ENCODE results near the gene C2CD4B. TPM values are rescaled to one million over a fixed set of nuclear protein-coding genes. Genes with fewer than 3 reads are reported as not detected.

Gene C2CD4B
- total RNA-seq, 1 experiment from 2014 or later, result 0.50 TPM

DNA sequence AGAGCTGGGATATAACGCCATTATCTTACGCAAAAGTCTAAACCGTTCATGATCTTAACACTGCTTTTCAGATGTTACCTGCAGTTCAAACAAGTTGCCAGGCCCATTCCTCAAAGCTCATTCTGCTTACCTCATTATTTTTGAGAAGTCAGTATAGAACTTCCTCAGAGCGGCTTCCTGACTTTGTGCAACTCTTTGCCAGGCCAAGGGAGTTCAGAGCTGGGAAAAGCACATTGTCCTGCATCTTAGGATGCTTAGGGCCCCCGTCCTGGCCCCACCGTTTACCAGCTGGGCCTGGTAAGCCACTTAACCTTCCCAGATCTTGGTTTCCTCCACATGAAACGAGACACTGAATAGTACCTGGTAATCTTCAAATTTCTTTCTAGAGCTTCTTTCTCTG lies 6.8 kb upstream of the C2CD4B start:
- Histone ChIP-seq H3K4me1 (no peaks in the 10 kb centered on the region), H3K36me3 (ENCODE audit: control insufficient read depth, insufficient read depth, low read length) (no peaks in the 10 kb centered on the region), H3K27me3 (replicated peaks; ENCODE audit: control insufficient read depth, insufficient read depth, low read length) (no peaks in the 10 kb centered on the region), H3K9me3 (no peaks in the 10 kb centered on the region), H3K4me3 (ENCODE audit: low read depth, low read length) (no peak overlapping the region)
- H3K9me3 Mint-ChIP-seq (ENCODE audit: unreplicated experiment), result no peaks in the 10 kb centered on the region
- no peak overlapping the region for H3K27ac Mint-ChIP-seq (ENCODE audit: unreplicated experiment)
- H3K27me3 Mint-ChIP-seq (ENCODE audit: insufficient read depth, unreplicated experiment), result peaks cover 5% of the 10 kb centered on the region
- TF ChIP-seq, protein P1, sequence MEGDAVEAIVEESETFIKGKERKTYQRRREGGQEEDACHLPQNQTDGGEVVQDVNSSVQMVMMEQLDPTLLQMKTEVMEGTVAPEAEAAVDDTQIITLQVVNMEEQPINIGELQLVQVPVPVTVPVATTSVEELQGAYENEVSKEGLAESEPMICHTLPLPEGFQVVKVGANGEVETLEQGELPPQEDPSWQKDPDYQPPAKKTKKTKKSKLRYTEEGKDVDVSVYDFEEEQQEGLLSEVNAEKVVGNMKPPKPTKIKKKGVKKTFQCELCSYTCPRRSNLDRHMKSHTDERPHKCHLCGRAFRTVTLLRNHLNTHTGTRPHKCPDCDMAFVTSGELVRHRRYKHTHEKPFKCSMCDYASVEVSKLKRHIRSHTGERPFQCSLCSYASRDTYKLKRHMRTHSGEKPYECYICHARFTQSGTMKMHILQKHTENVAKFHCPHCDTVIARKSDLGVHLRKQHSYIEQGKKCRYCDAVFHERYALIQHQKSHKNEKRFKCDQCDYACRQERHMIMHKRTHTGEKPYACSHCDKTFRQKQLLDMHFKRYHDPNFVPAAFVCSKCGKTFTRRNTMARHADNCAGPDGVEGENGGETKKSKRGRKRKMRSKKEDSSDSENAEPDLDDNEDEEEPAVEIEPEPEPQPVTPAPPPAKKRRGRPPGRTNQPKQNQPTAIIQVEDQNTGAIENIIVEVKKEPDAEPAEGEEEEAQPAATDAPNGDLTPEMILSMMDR (IDR thresholded peaks at IDR 0.05; ENCODE audit: insufficient read depth in 1 of 2, low read depth in 1 of 2, low read length in 1 of 2, severe bottlenecking in 1 of 2, unreplicated experiment in 1 of 2), result no peak
- H3K36me3 Mint-ChIP-seq (ENCODE audit: insufficient read depth, unreplicated experiment), result no peaks in the 10 kb centered on the region
- no peak overlapping the region for H3K4me3 Mint-ChIP-seq (ENCODE audit: unreplicated experiment)
- CTCF ChIA-PET, result interaction anchor here (0.5 kb wide), 1 partner anchor 10 kb away, joined by 3 read pairs; no protein-coding TSS in a partner anchor
- H3K4me1 Mint-ChIP-seq (ENCODE audit: low read depth, unreplicated experiment), result no peaks in the 10 kb centered on the region
- no peak for DNase-seq
- intact Hi-C loops (cut with micrococcal nuclease; ENCODE audit: unreplicated experiment), result loop anchor here (5.0 kb wide), 1 partner anchor 80 kb away; no protein-coding TSS in a partner anchor
- POLR2A ChIA-PET, result no interaction called here
- no TSS peak for BruUV-seq (replicated peaks)

DNA sequence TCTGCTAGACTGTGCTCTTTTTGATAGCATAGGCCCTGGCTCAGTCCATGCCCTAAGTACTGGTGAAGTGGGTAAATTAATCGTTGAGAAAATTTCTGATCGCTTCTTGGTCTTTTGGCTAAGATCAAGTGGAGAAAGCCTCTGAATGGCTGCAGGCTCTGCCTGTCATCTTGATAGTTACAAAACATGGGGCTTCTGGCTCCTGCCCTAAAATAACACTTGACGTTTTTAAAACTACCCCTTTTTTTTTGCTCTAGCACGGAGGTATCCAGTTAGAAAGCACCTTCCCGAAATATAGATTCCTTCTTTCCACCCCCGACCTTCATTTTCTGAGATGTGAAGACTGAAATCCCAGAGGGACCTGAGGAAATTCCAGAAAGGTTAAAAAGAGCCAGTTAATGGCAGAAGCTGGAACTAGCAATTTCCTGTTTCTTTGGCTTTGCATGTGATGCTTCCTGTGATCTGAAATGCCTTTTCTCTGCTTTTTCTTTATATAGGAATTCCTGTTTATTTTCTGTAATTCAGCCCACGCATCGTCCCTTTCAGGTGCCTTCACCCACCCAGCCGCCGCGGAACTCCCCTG lies 799 bp upstream of the C2CD4B start:
- H3K9me3 Mint-ChIP-seq (ENCODE audit: unreplicated experiment), result no peaks in the 10 kb centered on the region
- intact Hi-C loops (cut with micrococcal nuclease; ENCODE audit: unreplicated experiment), result no loop called here
- H3K27ac Mint-ChIP-seq (ENCODE audit: unreplicated experiment), result no peak overlapping the region
- no TSS peak for BruUV-seq (replicated peaks)
- peaks cover 10% of the 10 kb centered on the region for H3K4me1 Mint-ChIP-seq (ENCODE audit: low read depth, unreplicated experiment)
- peak overlapping the region; percentile 83 for H3K4me3 Mint-ChIP-seq (ENCODE audit: unreplicated experiment)
- POLR2A ChIA-PET, result interaction anchor here (0.7 to 1.2 kb wide), 2 partner anchors 11 to 23 kb away, joined by 3 read pairs; no protein-coding TSS in a partner anchor
- TF ChIP-seq, protein P1 (IDR thresholded peaks at IDR 0.05; ENCODE audit: insufficient read depth in 1 of 2, low read depth in 1 of 2, low read length in 1 of 2, severe bottlenecking in 1 of 2, unreplicated experiment in 1 of 2), result no peak
- H3K36me3 Mint-ChIP-seq (ENCODE audit: insufficient read depth, unreplicated experiment), result peaks cover 11% of the 10 kb centered on the region
- no peak overlapping the region for H3K4me3 ChIP-seq (ENCODE audit: low read depth, low read length)
- peaks cover 29% of the 10 kb centered on the region for H3K27me3 Mint-ChIP-seq (ENCODE audit: insufficient read depth, unreplicated experiment)
- H3K27me3 ChIP-seq (replicated peaks; ENCODE audit: control insufficient read depth, insufficient read depth, low read length), result no peaks in the 10 kb centered on the region; the same call in 1 of the 2 replicates
- H3K36me3 ChIP-seq (ENCODE audit: control insufficient read depth, insufficient read depth, low read length), result no peaks in the 10 kb centered on the region
- no peaks in the 10 kb centered on the region for H3K9me3 ChIP-seq
- CTCF ChIA-PET, result interaction anchor here (1.2 to 1.4 kb wide), 2 partner anchors 43 to 88 kb away, joined by 4 to 10 read pairs; no protein-coding TSS in a partner anchor
- no peak for DNase-seq
- no peaks in the 10 kb centered on the region for H3K4me1 ChIP-seq

GRCh38 chr15:62164396-62165103 lies 535 bp downstream of the C2CD4B start:
- POLR2A ChIA-PET, result interaction anchor here (0.6 to 1.2 kb wide), 3 partner anchors 8 to 45 kb away, joined by 3 read pairs; no protein-coding TSS in a partner anchor
- TSS peak; percentile 78 for BruUV-seq (replicated peaks)

More at GRCh38 chr15:62164396-62165103, 535 bp downstream of the C2CD4B start:
- Mint-ChIP-seq H3K4me3 (ENCODE audit: unreplicated experiment) (peak overlapping the region; percentile 83), H3K27ac (ENCODE audit: unreplicated experiment) (no peak overlapping the region), H3K36me3 (ENCODE audit: insufficient read depth, unreplicated experiment) (peaks cover 11% of the 10 kb centered on the region), H3K4me1 (ENCODE audit: low read depth, unreplicated experiment) (peaks cover 10% of the 10 kb centered on the region), H3K27me3 (ENCODE audit: insufficient read depth, unreplicated experiment) (peaks cover 36% of the 10 kb centered on the region), H3K9me3 (ENCODE audit: unreplicated experiment) (no peaks in the 10 kb centered on the region)
- Histone ChIP-seq H3K9me3 (no peaks in the 10 kb centered on the region), H3K4me1 (no peaks in the 10 kb centered on the region), H3K4me3 (ENCODE audit: low read depth, low read length) (peak overlapping the region; percentile 36), H3K27me3 (replicated peaks; ENCODE audit: control insufficient read depth, insufficient read depth, low read length) (no peaks in the 10 kb centered on the region; the same call in 1 of the 2 replicates), H3K36me3 (ENCODE audit: control insufficient read depth, insufficient read depth, low read length) (no peaks in the 10 kb centered on the region)
- CTCF ChIA-PET, result interaction anchor here (0.7 to 1.4 kb wide), 4 partner anchors 35 to 104 kb away, joined by 3 to 10 read pairs (median 4); partner anchors contain the start of gene VPS13C
- intact Hi-C loops (cut with micrococcal nuclease; ENCODE audit: unreplicated experiment), result no loop called here
- DNase-seq, result peak in 1 of 2 experiments; percentile 35
- TF ChIP-seq, protein P1 (IDR thresholded peaks at IDR 0.05; ENCODE audit: insufficient read depth in 1 of 2, low read depth in 1 of 2, low read length in 1 of 2, severe bottlenecking in 1 of 2, unreplicated experiment in 1 of 2), result no peak

Data from Caco-2 (cell line).